ENCODE measurements around the gene TMIGD1. TPM values are rescaled to one million over a fixed set of nuclear protein-coding genes. Genes with fewer than 3 reads are reported as not detected.
A peak's percentile ranks its signal among the peaks of the same experiment; 100 is the strongest.

Gene TMIGD1
- total and polyA plus RNA-seq, 2 of the 13 experiments (the other 11 are each of a cell fraction or from before 2014, with no cell fraction given) = not detected

DNA sequence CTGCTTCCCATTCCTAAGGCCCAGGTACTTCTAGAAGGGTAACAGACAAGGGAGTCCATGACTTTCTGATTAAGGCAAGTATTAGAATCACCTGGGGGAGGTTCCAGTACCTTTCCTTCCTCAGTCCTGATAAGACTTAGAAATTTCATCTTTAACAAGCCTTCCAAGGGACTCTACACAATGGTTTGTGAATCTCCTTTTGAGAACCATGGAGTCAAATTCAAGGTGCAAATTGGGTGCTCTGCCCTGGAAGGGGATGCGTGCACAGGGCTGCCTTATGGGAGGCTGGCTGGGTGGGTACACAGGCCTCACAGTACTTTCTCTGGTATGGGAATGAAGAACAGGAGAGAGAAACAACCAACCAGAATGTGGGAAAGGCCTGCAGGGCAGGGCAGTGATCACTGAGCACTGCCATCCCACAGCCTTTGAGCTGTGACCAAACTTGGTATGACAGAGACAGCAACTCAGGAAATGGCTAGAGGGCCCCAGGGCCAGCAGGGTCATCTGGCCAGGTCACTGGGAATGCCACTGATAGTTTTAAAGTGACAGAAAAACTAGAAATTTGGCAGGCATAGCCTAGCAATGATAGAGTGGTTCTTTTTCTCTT is 3.6 kb upstream of the TMIGD1 start (continued):
- TF ChIP-seq SMC3 (IDR thresholded peaks at IDR 0.05; ENCODE audit: low read length) = no peak
- TF ChIP-seq REXO4 (CRISPR knock-in tag; IDR thresholded peaks at IDR 0.05; ENCODE audit: borderline replicate concordance) = no peak
- TF ChIP-seq, protein P1, sequence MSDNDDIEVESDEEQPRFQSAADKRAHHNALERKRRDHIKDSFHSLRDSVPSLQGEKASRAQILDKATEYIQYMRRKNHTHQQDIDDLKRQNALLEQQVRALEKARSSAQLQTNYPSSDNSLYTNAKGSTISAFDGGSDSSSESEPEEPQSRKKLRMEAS (IDR thresholded peaks at IDR 0.05) = peak; percentile 40; the same call in 1 of the 2 replicates
- no peak for TF ChIP-seq ZNF709 (CRISPR knock-in tag; IDR thresholded peaks at IDR 0.05)
- TF ChIP-seq ZNF264 (CRISPR knock-in tag; IDR thresholded peaks at IDR 0.05) = no peak
- TF ChIP-seq ZNF644 (CRISPR knock-in tag; IDR thresholded peaks at IDR 0.05; ENCODE audit: low read depth) = peak; percentile 90
- TF ChIP-seq, protein P2, sequence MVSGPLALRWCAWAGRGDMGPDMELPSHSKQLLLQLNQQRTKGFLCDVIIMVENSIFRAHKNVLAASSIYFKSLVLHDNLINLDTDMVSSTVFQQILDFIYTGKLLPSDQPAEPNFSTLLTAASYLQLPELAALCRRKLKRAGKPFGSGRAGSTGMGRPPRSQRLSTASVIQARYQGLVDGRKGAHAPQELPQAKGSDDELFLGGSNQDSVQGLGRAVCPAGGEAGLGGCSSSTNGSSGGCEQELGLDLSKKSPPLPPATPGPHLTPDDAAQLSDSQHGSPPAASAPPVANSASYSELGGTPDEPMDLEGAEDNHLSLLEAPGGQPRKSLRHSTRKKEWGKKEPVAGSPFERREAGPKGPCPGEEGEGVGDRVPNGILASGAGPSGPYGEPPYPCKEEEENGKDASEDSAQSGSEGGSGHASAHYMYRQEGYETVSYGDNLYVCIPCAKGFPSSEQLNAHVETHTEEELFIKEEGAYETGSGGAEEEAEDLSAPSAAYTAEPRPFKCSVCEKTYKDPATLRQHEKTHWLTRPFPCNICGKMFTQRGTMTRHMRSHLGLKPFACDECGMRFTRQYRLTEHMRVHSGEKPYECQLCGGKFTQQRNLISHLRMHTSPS (CRISPR knock-in tag; IDR thresholded peaks at IDR 0.05; ENCODE audit: low read depth) = peak; percentile 64; the same call in 1 of the 2 replicates
- no peak for TF ChIP-seq BHLHE40 (IDR thresholded peaks at IDR 0.05; ENCODE audit: low read length)
- no peak for TF ChIP-seq ZNF432 (CRISPR knock-in tag; IDR thresholded peaks at IDR 0.05; ENCODE audit: borderline replicate concordance)
- TF ChIP-seq, protein P3, sequence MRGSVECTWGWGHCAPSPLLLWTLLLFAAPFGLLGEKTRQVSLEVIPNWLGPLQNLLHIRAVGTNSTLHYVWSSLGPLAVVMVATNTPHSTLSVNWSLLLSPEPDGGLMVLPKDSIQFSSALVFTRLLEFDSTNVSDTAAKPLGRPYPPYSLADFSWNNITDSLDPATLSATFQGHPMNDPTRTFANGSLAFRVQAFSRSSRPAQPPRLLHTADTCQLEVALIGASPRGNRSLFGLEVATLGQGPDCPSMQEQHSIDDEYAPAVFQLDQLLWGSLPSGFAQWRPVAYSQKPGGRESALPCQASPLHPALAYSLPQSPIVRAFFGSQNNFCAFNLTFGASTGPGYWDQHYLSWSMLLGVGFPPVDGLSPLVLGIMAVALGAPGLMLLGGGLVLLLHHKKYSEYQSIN (CRISPR knock-in tag; IDR thresholded peaks at IDR 0.05; ENCODE audit: borderline replicate concordance) = no peak
- TF ChIP-seq DPF2 (CRISPR knock-in tag; IDR thresholded peaks at IDR 0.05; ENCODE audit: borderline replicate concordance, low read depth) = no peak; the same call in 1 of the 2 replicates
- TF ChIP-seq HOXD1 (CRISPR knock-in tag; IDR thresholded peaks at IDR 0.05) = no peak
- TF ChIP-seq ZNF775 (CRISPR knock-in tag; IDR thresholded peaks at IDR 0.05; ENCODE audit: borderline replicate concordance) = 0 out of 2 replicates have a peak, but pooled peaks have one; percentile 43
- TF ChIP-seq, protein P4, sequence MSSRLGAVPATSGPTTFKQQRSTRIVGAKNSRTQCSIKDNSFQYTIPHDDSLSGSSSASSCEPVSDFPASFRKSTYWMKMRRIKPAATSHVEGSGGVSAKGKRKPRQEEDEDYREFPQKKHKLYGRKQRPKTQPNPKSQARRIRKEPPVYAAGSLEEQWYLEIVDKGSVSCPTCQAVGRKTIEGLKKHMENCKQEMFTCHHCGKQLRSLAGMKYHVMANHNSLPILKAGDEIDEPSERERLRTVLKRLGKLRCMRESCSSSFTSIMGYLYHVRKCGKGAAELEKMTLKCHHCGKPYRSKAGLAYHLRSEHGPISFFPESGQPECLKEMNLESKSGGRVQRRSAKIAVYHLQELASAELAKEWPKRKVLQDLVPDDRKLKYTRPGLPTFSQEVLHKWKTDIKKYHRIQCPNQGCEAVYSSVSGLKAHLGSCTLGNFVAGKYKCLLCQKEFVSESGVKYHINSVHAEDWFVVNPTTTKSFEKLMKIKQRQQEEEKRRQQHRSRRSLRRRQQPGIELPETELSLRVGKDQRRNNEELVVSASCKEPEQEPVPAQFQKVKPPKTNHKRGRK (CRISPR knock-in tag; IDR thresholded peaks at IDR 0.05) = no peak
- TF ChIP-seq SSRP1 (CRISPR knock-in tag; IDR thresholded peaks at IDR 0.05) = no peak
- no peak for TF ChIP-seq NFKB2 (CRISPR knock-in tag; IDR thresholded peaks at IDR 0.05; ENCODE audit: borderline replicate concordance)
- no peak for TF ChIP-seq ZNF367 (CRISPR knock-in tag; IDR thresholded peaks at IDR 0.05; ENCODE audit: borderline replicate concordance)
- TF ChIP-seq ZNF891 (CRISPR knock-in tag; IDR thresholded peaks at IDR 0.05) = no peak
- TF ChIP-seq MXD4 (CRISPR knock-in tag; IDR thresholded peaks at IDR 0.05) = peak; percentile 54; the same call in 1 of the 2 replicates
- TF ChIP-seq, protein P5, sequence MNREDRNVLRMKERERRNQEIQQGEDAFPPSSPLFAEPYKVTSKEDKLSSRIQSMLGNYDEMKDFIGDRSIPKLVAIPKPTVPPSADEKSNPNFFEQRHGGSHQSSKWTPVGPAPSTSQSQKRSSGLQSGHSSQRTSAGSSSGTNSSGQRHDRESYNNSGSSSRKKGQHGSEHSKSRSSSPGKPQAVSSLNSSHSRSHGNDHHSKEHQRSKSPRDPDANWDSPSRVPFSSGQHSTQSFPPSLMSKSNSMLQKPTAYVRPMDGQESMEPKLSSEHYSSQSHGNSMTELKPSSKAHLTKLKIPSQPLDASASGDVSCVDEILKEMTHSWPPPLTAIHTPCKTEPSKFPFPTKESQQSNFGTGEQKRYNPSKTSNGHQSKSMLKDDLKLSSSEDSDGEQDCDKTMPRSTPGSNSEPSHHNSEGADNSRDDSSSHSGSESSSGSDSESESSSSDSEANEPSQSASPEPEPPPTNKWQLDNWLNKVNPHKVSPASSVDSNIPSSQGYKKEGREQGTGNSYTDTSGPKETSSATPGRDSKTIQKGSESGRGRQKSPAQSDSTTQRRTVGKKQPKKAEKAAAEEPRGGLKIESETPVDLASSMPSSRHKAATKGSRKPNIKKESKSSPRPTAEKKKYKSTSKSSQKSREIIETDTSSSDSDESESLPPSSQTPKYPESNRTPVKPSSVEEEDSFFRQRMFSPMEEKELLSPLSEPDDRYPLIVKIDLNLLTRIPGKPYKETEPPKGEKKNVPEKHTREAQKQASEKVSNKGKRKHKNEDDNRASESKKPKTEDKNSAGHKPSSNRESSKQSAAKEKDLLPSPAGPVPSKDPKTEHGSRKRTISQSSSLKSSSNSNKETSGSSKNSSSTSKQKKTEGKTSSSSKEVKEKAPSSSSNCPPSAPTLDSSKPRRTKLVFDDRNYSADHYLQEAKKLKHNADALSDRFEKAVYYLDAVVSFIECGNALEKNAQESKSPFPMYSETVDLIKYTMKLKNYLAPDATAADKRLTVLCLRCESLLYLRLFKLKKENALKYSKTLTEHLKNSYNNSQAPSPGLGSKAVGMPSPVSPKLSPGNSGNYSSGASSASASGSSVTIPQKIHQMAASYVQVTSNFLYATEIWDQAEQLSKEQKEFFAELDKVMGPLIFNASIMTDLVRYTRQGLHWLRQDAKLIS (CRISPR knock-in tag; IDR thresholded peaks at IDR 0.05) = no peak
